Gastrocnemius medialis (tissue), 4 donors: ENCODE results near the gene MTCH2. TPM values are rescaled to one million over a fixed set of nuclear protein-coding genes. Genes with fewer than 3 reads are reported as not detected.

Experiments
- ATAC-seq, 2 donors: fragments of 150-250 bp; one replicate each; pipeline ENCODE4 v1.9.1; 2016
- DNase-seq, 2 donors: peaks; one replicate each; pipeline ENCODE4 v3.0.0-alpha.2; 2019
- H3K27ac ChIP-seq, 4 donors: fragments of 200-600 bp; sonication (generic); 1 replicate in 1 of 4; 2 replicates in 3 of 4; pipeline ENCODE4 v1.5.1; 2016 to 2018; ENCODE audit warnings: mild to moderate bottlenecking in 2 of 4, moderate library complexity in 1 of 4
- H3K27me3 ChIP-seq, 3 donors: fragments of 200-600 bp; sonication (generic) in 2 of 3; 1 replicate in 1 of 3; 2 replicates in 2 of 3; pipeline versions ENCODE4 v1.5.1 to v1.6.0; 2016 to 2019; ENCODE audit warnings: mild to moderate bottlenecking in 1 of 3, moderate library complexity in 1 of 3
- H3K36me3 ChIP-seq, 2 donors: fragments of 200-600 bp; sonication (generic) in 1 of 2; one replicate each; pipeline ENCODE4 v1.5.1; 2017 to 2018
- H3K4me1 ChIP-seq, 2 donors: fragments of 200-600 bp; sonication (generic) in 1 of 2; one replicate each; pipeline ENCODE4 v1.5.1; 2016 to 2017; ENCODE audit warnings: mild to moderate bottlenecking in 2 of 2
- H3K4me3 ChIP-seq, 4 donors: fragments of 200-600 bp; sonication (generic) in 3 of 4; 1 replicate in 1 of 4; 2 replicates in 3 of 4; pipeline ENCODE4 v1.5.1; 2016 to 2019; ENCODE audit warnings: mild to moderate bottlenecking in 2 of 4
- H3K9me3 ChIP-seq, 3 donors: fragments of 200-600 bp; sonication (generic) in 2 of 3; 1 replicate in 1 of 3; 2 replicates in 2 of 3; pipeline ENCODE4 v1.5.1; 2016 to 2019
- CTCF ChIP-seq, 5 experiments: fragments of 450-650 bp in 3 of 5; fragments of 200-600 bp in 2 of 5; sonication (generic) in 2 of 5; IDR thresholded peaks in 4 of 5; conservative IDR thresholded peaks in 1 of 5; 1 replicate in 4 of 5; 2 replicates in 1 of 5; pipeline ENCODE4 v1.5.1; 2016 to 2019; ENCODE audit warnings: antibody characterized with exemption in 5 of 5, mild to moderate bottlenecking in 3 of 5, moderate library complexity in 3 of 5
- POLR2A ChIP-seq, 2 donors: fragments of 450-650 bp; IDR thresholded peaks; one replicate each; pipeline ENCODE4 v1.6.1; 2017; ENCODE audit warnings: antibody characterized with exemption in 2 of 2, mild to moderate bottlenecking in 2 of 2, moderate library complexity in 2 of 2
- in situ Hi-C, 4 donors: fragments of 200-750 bp; cut with MboI; loops; one replicate each; pipeline versions ENCODE4 v1.15.0 to v1.8.0; 2017; ENCODE audit warnings: low sequenced_read_pairs in 4 of 4
- intact Hi-C: fragments of 100-400 bp; cut with DNase I; formaldehyde crosslinking; loops from one replicate; pipeline ENCODE4 v1.15.1; 2023; ENCODE audit warnings: low total_unique reads
- total RNA-seq, 4 donors: library from RNA; depleted of rRNA; stranded (reverse); fragments of >200 nt; gene quantifications; one replicate each; pipeline versions ENCODE4 v1.1.0 to v1.2.3, GENCODE V29; 2016

MTCH2 gene
- 100 to 1,000 TPM in 1 of 4 donors, 10 to 100 TPM in 3; 70.3 to 139 (median 85.6) TPM for total RNA-seq

GRCh38 chr11:47642099-47642855 is at the start of gene MTCH2:
Gene MTCH2 (minus strand): TSS chr11:47642559. CDS start chr11:47642465, 94 bp downstream.
- DNase-seq (peak; percentile 94 to 95), ATAC-seq (peak; percentile 95 to 96)
- H3K4me1 ChIP-seq: peaks cover 20 to 22% of the 10 kb centered on the region in 2 donors
- H3K27ac ChIP-seq: peak within 1 kb of the TSS; percentile 89 to 100 (median 99)
- intact Hi-C loops: loop anchor here (1.0 to 5.0 kb wide), 5 partner anchors 63 to 1723 kb away; partner anchors contain the start of genes AGBL2, FNBP4, NDUFS3 and NUP160
- H3K36me3 ChIP-seq: peaks cover 0 to 13% of the 10 kb centered on the region in 2 donors
- peak within 1 kb of the TSS; percentile 70 to 100 (median 88) for H3K4me3 ChIP-seq
- peak in 3 of 5 experiments; percentile 35 to 56 (median 49) for TF ChIP-seq CTCF (IDR thresholded peaks at IDR 0.05 in 4 of 5, conservative IDR thresholded peaks at IDR 0.05 in 1 of 5)
- peak; percentile 86 to 88 for TF ChIP-seq POLR2A (IDR thresholded peaks at IDR 0.05)
- no peaks in the 10 kb centered on the region for H3K27me3 ChIP-seq
- no peaks in the 10 kb centered on the region for H3K9me3 ChIP-seq
- in situ Hi-C loops: loop anchor here in 2 of 4 donors (10.0 to 25.0 kb wide), 3 partner anchors 120 to 203 kb away; partner anchors contain the start of genes NUP160 (in 2 of the 2) and FNBP4 (in 1 of the 2)

- TF ChIP-seq CTCF (IDR thresholded peaks at IDR 0.05 in 4 of 5, conservative IDR thresholded peaks at IDR 0.05 in 1 of 5) (no peak), POLR2A (IDR thresholded peaks at IDR 0.05) (no peak)
- Histone ChIP-seq H3K9me3 (no peaks in the 10 kb centered on the region), H3K4me1 (no peaks in the 10 kb centered on the region), H3K27ac (no peak overlapping the region), H3K4me3 (no peak overlapping the region), H3K36me3 (no peaks in the 10 kb centered on the region), H3K27me3 (no peaks in the 10 kb centered on the region)
- in situ Hi-C loops (no loop called here), intact Hi-C loops (no loop called here)
- no peak for DNase-seq
- ATAC-seq: no peak
Observed at GRCh38 chr11:47691979-47692378, 49.6 kb upstream of the MTCH2 start.

GRCh38 chr11:47689480-47689879 is 47.1 kb upstream of the MTCH2 start:
- Histone ChIP-seq H3K9me3 (no peaks in the 10 kb centered on the region), H3K27ac (no peak overlapping the region), H3K36me3 (no peaks in the 10 kb centered on the region), H3K4me1 (no peaks in the 10 kb centered on the region), H3K27me3 (no peaks in the 10 kb centered on the region), H3K4me3 (no peak overlapping the region)
- no peak for TF ChIP-seq POLR2A (IDR thresholded peaks at IDR 0.05)
- TF ChIP-seq CTCF (IDR thresholded peaks at IDR 0.05 in 4 of 5, conservative IDR thresholded peaks at IDR 0.05 in 1 of 5): no peak
- in situ Hi-C loops: no loop called here
- intact Hi-C loops: no loop called here
- DNase-seq (no peak), ATAC-seq (no peak)

GRCh38 chr11:47688991-47689390 is 46.6 kb upstream of the MTCH2 start:
- Histone ChIP-seq H3K9me3 (no peaks in the 10 kb centered on the region), H3K4me3 (no peak overlapping the region), H3K4me1 (no peaks in the 10 kb centered on the region), H3K36me3 (no peaks in the 10 kb centered on the region), H3K27me3 (no peaks in the 10 kb centered on the region), H3K27ac (no peak overlapping the region)
- no peak for DNase-seq
- no peak for ATAC-seq
- intact Hi-C loops (no loop called here), in situ Hi-C loops (no loop called here)
- TF ChIP-seq CTCF (IDR thresholded peaks at IDR 0.05 in 4 of 5, conservative IDR thresholded peaks at IDR 0.05 in 1 of 5) (no peak), POLR2A (IDR thresholded peaks at IDR 0.05) (no peak)
